Gastrocnemius medialis (tissue), 4 donors: ENCODE data around the gene ACBD3.

Experiments
- CTCF ChIP-seq, 5 experiments: fragments of 450-650 bp in 3 of 5; fragments of 200-600 bp in 2 of 5; sonication (generic) in 2 of 5; IDR thresholded peaks in 4 of 5; conservative IDR thresholded peaks in 1 of 5; 1 replicate in 4 of 5; 2 replicates in 1 of 5; pipeline ENCODE4 v1.5.1; 2016 to 2019; ENCODE audit warnings: antibody characterized with exemption in 5 of 5, mild to moderate bottlenecking in 3 of 5, moderate library complexity in 3 of 5
- POLR2A ChIP-seq, 2 donors: fragments of 450-650 bp; IDR thresholded peaks; one replicate each; pipeline ENCODE4 v1.6.1; 2017; ENCODE audit warnings: antibody characterized with exemption in 2 of 2, mild to moderate bottlenecking in 2 of 2, moderate library complexity in 2 of 2

DNA sequence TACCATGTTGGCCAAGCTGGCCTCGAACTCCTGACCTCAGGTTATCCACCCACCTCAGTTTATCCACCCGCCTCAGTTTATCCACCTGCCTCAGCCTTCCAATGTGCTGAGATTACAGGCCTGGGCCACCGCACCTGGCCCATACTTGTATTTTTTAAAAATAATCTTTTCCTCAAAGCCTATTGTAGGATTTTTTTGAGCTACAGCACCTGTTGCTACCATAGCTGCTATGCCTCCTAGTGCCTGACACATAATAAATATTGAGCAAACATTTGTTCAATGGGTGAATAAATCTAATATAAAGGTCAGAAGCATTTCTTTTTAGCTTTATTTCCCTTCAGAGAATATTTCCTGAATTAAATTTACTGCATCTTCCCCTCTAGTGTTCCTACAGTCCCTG is 15.7 kb upstream of the ACBD3 start:
- no peak for TF ChIP-seq CTCF (IDR thresholded peaks at IDR 0.05 in 4 of 5, conservative IDR thresholded peaks at IDR 0.05 in 1 of 5)
- TF ChIP-seq POLR2A (IDR thresholded peaks at IDR 0.05): no peak
